ENCODE measurements around the gene ATXN10.

The ATXN10 gene

DNA sequence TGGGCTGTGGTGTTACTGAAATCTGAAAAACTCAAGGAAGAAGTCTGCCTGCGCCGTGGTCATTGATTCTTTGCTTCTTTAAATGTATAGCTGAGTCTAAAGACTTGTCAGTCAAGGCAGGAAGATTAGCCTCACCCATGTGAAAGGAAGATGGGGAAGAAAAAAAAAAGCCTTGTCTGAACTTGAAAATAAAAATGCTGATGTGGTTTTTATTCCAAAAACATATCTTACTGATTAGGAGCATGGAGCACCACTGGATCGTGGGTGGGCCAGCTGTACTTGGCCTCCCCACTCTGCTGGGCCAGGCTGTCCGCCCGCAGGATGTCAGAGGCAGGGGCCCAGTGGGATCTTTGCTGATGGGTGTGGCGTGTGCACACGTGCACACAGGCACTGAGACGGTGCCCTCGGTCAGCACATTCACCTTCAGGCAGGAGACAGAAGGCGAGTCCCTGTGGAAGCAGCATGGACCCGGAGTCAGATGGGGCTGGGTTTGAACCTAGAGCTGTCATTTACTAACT, 193.4 kb downstream of the ATXN10 start:
- no peak overlapping the region for H3K18ac ChIP-seq (ENCODE audit: low read depth in 1 of 2, low read length in 2 of 2)
- no peak overlapping the region for H2BK120ac ChIP-seq (ENCODE audit: low read depth, low read length)
- peaks cover 0 to 19% of the 10 kb centered on the region in 2 experiments for H3K36me3 ChIP-seq (ENCODE audit: control insufficient read depth in 1 of 2, insufficient read depth in 2 of 2, low read depth in 1 of 2, low read length in 2 of 2)
- H4K8ac ChIP-seq (ENCODE audit: low read length) = no peak overlapping the region
- no peak overlapping the region for H2AK5ac ChIP-seq (ENCODE audit: low read length, severe bottlenecking)
- H2AFZ ChIP-seq (ENCODE audit: low read depth, low read length) = no peak overlapping the region
- peaks cover 28 to 65% of the 10 kb centered on the region in 2 experiments for H3K27me3 ChIP-seq (ENCODE audit: control insufficient read depth in 1 of 2, insufficient read depth in 1 of 2, low read length in 2 of 2)
- H3K23ac ChIP-seq (ENCODE audit: low read length in 2 of 2) = no peak overlapping the region
- no peak overlapping the region for H4K91ac ChIP-seq (ENCODE audit: low read length)
- no peak overlapping the region for H3K27ac ChIP-seq (ENCODE audit: low read length, poor library complexity, severe bottlenecking)
- WGBS = 92% methylated on average over 11 of the region's 11 CpGs
- no peaks in the 10 kb centered on the region for H3K79me1 ChIP-seq (replicated peaks; ENCODE audit: low read length, poor library complexity, severe bottlenecking)
- no peak overlapping the region for H2BK12ac ChIP-seq (ENCODE audit: low read length in 2 of 2)
- H2BK15ac ChIP-seq (ENCODE audit: low read depth, poor library complexity, severe bottlenecking) = no peak overlapping the region
- DNase-seq = no peak
- H3K4ac ChIP-seq (ENCODE audit: low read depth in 1 of 2, low read length in 2 of 2) = no peak overlapping the region
- no peak overlapping the region for H2BK5ac ChIP-seq (ENCODE audit: low read depth, low read length, poor library complexity, severe bottlenecking)
- H3K9ac ChIP-seq (ENCODE audit: low read length) = no peak overlapping the region
- H3K4me2 ChIP-seq (ENCODE audit: low read length, poor library complexity, severe bottlenecking) = no peak overlapping the region
- H3K4me1 ChIP-seq (ENCODE audit: control insufficient read depth, insufficient read depth, low read depth, low read length) = peaks cover 33% of the 10 kb centered on the region
- H3K4me3 ChIP-seq (ENCODE audit: insufficient read depth in 1 of 2, low read depth in 1 of 2, low read length in 2 of 2) = no peak overlapping the region
- no peaks in the 10 kb centered on the region for H3K9me3 ChIP-seq (ENCODE audit: control insufficient read depth, low read length)
- H3K14ac ChIP-seq (ENCODE audit: low read length in 2 of 2) = no peak overlapping the region

DNA sequence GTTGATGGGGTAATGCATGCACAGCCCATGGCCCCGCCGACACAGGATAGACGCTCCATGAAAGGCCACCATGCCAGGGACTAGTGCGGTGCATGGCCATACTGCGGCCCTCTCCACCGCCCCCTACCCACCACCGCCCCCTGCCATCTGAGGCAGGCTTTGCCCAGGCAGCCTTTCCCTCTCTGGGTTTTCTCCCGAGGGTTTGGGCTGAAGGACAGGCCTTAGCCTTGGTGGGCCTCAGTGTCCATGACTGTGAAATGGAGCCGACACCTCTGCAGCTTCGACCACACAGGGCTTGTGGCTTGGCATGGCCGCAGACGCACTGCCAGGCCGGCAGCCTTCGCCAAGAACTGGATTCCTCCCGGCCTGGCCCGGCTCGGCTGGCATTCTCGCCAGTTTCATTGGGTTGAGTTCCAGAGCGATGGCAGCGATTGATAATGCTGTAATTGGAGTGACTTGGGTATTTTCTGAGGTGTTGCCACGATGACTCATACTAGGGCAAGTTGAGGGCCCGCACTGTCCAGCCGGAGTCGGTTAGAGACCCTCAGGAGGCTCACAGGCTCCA, 194.0 kb downstream of the ATXN10 start:
- no peak for DNase-seq
- H3K9me3 ChIP-seq (ENCODE audit: control insufficient read depth, low read length) = no peaks in the 10 kb centered on the region
- H3K14ac ChIP-seq (ENCODE audit: low read length in 2 of 2) = no peak overlapping the region
- no peak overlapping the region for H3K18ac ChIP-seq (ENCODE audit: low read depth in 1 of 2, low read length in 2 of 2)
- H2BK12ac ChIP-seq (ENCODE audit: low read length in 2 of 2) = no peak overlapping the region
- H2BK5ac ChIP-seq (ENCODE audit: low read depth, low read length, poor library complexity, severe bottlenecking) = no peak overlapping the region
- no peak overlapping the region for H2AK5ac ChIP-seq (ENCODE audit: low read length, severe bottlenecking)
- H3K9ac ChIP-seq (ENCODE audit: low read length) = no peak overlapping the region
- no peak overlapping the region for H2AFZ ChIP-seq (ENCODE audit: low read depth, low read length)
- no peak overlapping the region for H4K8ac ChIP-seq (ENCODE audit: low read length)
- H3K4me3 ChIP-seq (ENCODE audit: insufficient read depth in 1 of 2, low read depth in 1 of 2, low read length in 2 of 2) = no peak overlapping the region
- no peak overlapping the region for H2BK120ac ChIP-seq (ENCODE audit: low read depth, low read length)
- H3K4ac ChIP-seq (ENCODE audit: low read depth in 1 of 2, low read length in 2 of 2) = no peak overlapping the region
- no peak overlapping the region for H2BK15ac ChIP-seq (ENCODE audit: low read depth, poor library complexity, severe bottlenecking)
- no peak overlapping the region for H3K23ac ChIP-seq (ENCODE audit: low read length in 2 of 2)
- peaks cover 33% of the 10 kb centered on the region for H3K4me1 ChIP-seq (ENCODE audit: control insufficient read depth, insufficient read depth, low read depth, low read length)
- peaks cover 34 to 71% of the 10 kb centered on the region in 2 experiments for H3K27me3 ChIP-seq (ENCODE audit: control insufficient read depth in 1 of 2, insufficient read depth in 1 of 2, low read length in 2 of 2)
- H3K4me2 ChIP-seq (ENCODE audit: low read length, poor library complexity, severe bottlenecking) = no peak overlapping the region
- WGBS = 94% methylated on average over 24 of the region's 24 CpGs
- H3K79me1 ChIP-seq (replicated peaks; ENCODE audit: low read length, poor library complexity, severe bottlenecking) = no peaks in the 10 kb centered on the region
- H4K91ac ChIP-seq (ENCODE audit: low read length) = no peak overlapping the region
- H3K36me3 ChIP-seq (ENCODE audit: control insufficient read depth in 1 of 2, insufficient read depth in 2 of 2, low read depth in 1 of 2, low read length in 2 of 2) = peaks cover 0 to 14% of the 10 kb centered on the region in 2 experiments
- H3K27ac ChIP-seq (ENCODE audit: low read length, poor library complexity, severe bottlenecking) = no peak overlapping the region

DNA sequence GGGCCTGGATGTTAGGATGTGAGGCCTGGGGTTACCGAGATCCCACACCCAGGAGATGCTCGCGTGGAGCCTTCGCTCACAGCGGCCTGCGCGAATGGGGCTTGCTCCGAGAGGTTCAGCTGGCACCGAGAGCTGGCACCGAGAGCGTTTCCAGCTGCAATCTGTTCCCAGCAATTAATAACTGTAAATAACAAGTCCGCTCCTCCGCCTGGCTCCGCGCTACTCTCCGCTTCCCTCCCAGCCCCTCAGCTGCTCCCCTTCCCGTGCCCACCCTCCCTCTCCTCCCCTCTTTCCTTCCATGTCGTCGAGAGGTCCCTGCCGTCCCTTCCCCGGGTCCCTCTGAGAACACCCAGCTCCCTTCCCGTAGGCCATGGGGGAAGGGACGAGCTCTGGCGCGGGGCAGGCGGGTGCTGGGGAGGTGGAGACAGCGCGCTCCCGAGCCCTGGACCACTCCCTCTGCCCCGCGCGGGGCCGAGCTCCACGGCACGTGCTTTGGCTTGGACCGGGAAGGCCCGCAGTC, 194.6 kb downstream of the ATXN10 start:
- peaks cover 35 to 72% of the 10 kb centered on the region in 2 experiments for H3K27me3 ChIP-seq (ENCODE audit: control insufficient read depth in 1 of 2, insufficient read depth in 1 of 2, low read length in 2 of 2)

GRCh38 chr22:45866646-45867117, 195.0 kb downstream of the ATXN10 start:
- Histone ChIP-seq H3K4me3 (ENCODE audit: insufficient read depth in 1 of 2, low read depth in 1 of 2, low read length in 2 of 2) (peak overlapping the region in 1 of 2 experiments; percentile 24), H3K23ac (ENCODE audit: low read length in 2 of 2) (no peak overlapping the region), H3K4ac (ENCODE audit: low read depth in 1 of 2, low read length in 2 of 2) (no peak overlapping the region), H3K79me1 (replicated peaks; ENCODE audit: low read length, poor library complexity, severe bottlenecking) (no peaks in the 10 kb centered on the region), H3K27me3 (ENCODE audit: control insufficient read depth in 1 of 2, insufficient read depth in 1 of 2, low read length in 2 of 2) (peaks cover 35 to 72% of the 10 kb centered on the region in 2 experiments), H3K4me1 (ENCODE audit: control insufficient read depth, insufficient read depth, low read depth, low read length) (peaks cover 33% of the 10 kb centered on the region), H4K8ac (ENCODE audit: low read length) (peak overlapping the region; percentile 10), H2BK15ac (ENCODE audit: low read depth, poor library complexity, severe bottlenecking) (no peak overlapping the region), H3K18ac (ENCODE audit: low read depth in 1 of 2, low read length in 2 of 2) (no peak overlapping the region), H3K27ac (ENCODE audit: low read length, poor library complexity, severe bottlenecking) (no peak overlapping the region), H3K14ac (ENCODE audit: low read length in 2 of 2) (no peak overlapping the region), H3K4me2 (ENCODE audit: low read length, poor library complexity, severe bottlenecking) (peak overlapping the region; percentile 95), H2BK120ac (ENCODE audit: low read depth, low read length) (no peak overlapping the region), H4K91ac (ENCODE audit: low read length) (no peak overlapping the region), H3K9ac (ENCODE audit: low read length) (no peak overlapping the region), H2BK5ac (ENCODE audit: low read depth, low read length, poor library complexity, severe bottlenecking) (no peak overlapping the region), H3K36me3 (ENCODE audit: control insufficient read depth in 1 of 2, insufficient read depth in 2 of 2, low read depth in 1 of 2, low read length in 2 of 2) (peaks cover 0 to 14% of the 10 kb centered on the region in 2 experiments), H3K9me3 (ENCODE audit: control insufficient read depth, low read length) (no peaks in the 10 kb centered on the region), H2BK12ac (ENCODE audit: low read length in 2 of 2) (no peak overlapping the region), H2AFZ (ENCODE audit: low read depth, low read length) (no peak overlapping the region), H2AK5ac (ENCODE audit: low read length, severe bottlenecking) (no peak overlapping the region)
- WGBS = 11% methylated on average over 50 of the region's 55 CpGs
- DNase-seq = peak; percentile 9

More for the DNA sequence above, 194.6 kb downstream of the ATXN10 start:
- no peak overlapping the region for H2AFZ ChIP-seq (ENCODE audit: low read depth, low read length)
- H3K79me1 ChIP-seq (replicated peaks; ENCODE audit: low read length, poor library complexity, severe bottlenecking) = no peaks in the 10 kb centered on the region
- H3K27ac ChIP-seq (ENCODE audit: low read length, poor library complexity, severe bottlenecking) = no peak overlapping the region
- no peak overlapping the region for H2BK15ac ChIP-seq (ENCODE audit: low read depth, poor library complexity, severe bottlenecking)
- no peak overlapping the region for H3K9ac ChIP-seq (ENCODE audit: low read length)
- H3K9me3 ChIP-seq (ENCODE audit: control insufficient read depth, low read length) = no peaks in the 10 kb centered on the region
- no peak overlapping the region for H2BK120ac ChIP-seq (ENCODE audit: low read depth, low read length)
- H3K14ac ChIP-seq (ENCODE audit: low read length in 2 of 2) = no peak overlapping the region
- H3K4ac ChIP-seq (ENCODE audit: low read depth in 1 of 2, low read length in 2 of 2) = no peak overlapping the region
- no peak overlapping the region for H4K91ac ChIP-seq (ENCODE audit: low read length)
- H3K4me3 ChIP-seq (ENCODE audit: insufficient read depth in 1 of 2, low read depth in 1 of 2, low read length in 2 of 2) = peak overlapping the region in 1 of 2 experiments; percentile 9
- H3K36me3 ChIP-seq (ENCODE audit: control insufficient read depth in 1 of 2, insufficient read depth in 2 of 2, low read depth in 1 of 2, low read length in 2 of 2) = peaks cover 0 to 14% of the 10 kb centered on the region in 2 experiments
- no peak overlapping the region for H3K18ac ChIP-seq (ENCODE audit: low read depth in 1 of 2, low read length in 2 of 2)
- H4K8ac ChIP-seq (ENCODE audit: low read length) = no peak overlapping the region
- WGBS = 67% methylated on average over 32 of the region's 37 CpGs
- H3K4me1 ChIP-seq (ENCODE audit: control insufficient read depth, insufficient read depth, low read depth, low read length) = peaks cover 33% of the 10 kb centered on the region
- H2AK5ac ChIP-seq (ENCODE audit: low read length, severe bottlenecking) = no peak overlapping the region
- H2BK12ac ChIP-seq (ENCODE audit: low read length in 2 of 2) = no peak overlapping the region
- no peak for DNase-seq
- H2BK5ac ChIP-seq (ENCODE audit: low read depth, low read length, poor library complexity, severe bottlenecking) = no peak overlapping the region
- no peak overlapping the region for H3K4me2 ChIP-seq (ENCODE audit: low read length, poor library complexity, severe bottlenecking)
- no peak overlapping the region for H3K23ac ChIP-seq (ENCODE audit: low read length in 2 of 2)
